Karpas-422 (cell line): ENCODE data around the gene S100A9. TPM values are rescaled to one million over a fixed set of nuclear protein-coding genes. Genes with fewer than 3 reads are reported as not detected.

ENCODE experiments used
- DNase-seq: peaks from one replicate; pipeline ENCODE4 v3.0.0-alpha.2; 2015
- H2AFZ ChIP-seq: fragments of 200-600 bp; sonication (generic); 2 replicates; pipeline ENCODE4 v1.6.1; 2014; ENCODE audit warnings: antibody characterized with exemption, low read length, mixed read lengths
- H3K27ac ChIP-seq: fragments of 200-600 bp; sonication (generic); 2 replicates; pipeline ENCODE4 v1.5.1; 2014; ENCODE audit warnings: mild to moderate bottlenecking, low read length, moderate library complexity
- H3K27me3 ChIP-seq: fragments of 200-600 bp; sonication (generic); 2 replicates; pipeline ENCODE4 v1.6.1; 2014; ENCODE audit warnings: low read length, mixed read lengths
- H3K36me3 ChIP-seq: fragments of 200-600 bp; sonication (generic); 2 replicates; pipeline ENCODE4 v1.6.1; 2014; ENCODE audit warnings: low read length, mixed read lengths; ENCODE audit not compliant: insufficient read depth
- H3K4me1 ChIP-seq: fragments of 200-600 bp; sonication (generic); 2 replicates; pipeline ENCODE4 v1.6.1; 2014; ENCODE audit warnings: mild to moderate bottlenecking, low read length, mixed read lengths
- H3K4me2 ChIP-seq: fragments of 200-600 bp; sonication (generic); 2 replicates; pipeline ENCODE4 v1.6.1; 2014; ENCODE audit warnings: low read length, low read depth, mild to moderate bottlenecking; ENCODE audit not compliant: poor library complexity, severe bottlenecking
- H3K4me3 ChIP-seq: fragments of 200-600 bp; sonication (generic); 2 replicates; pipeline ENCODE4 v1.5.1; 2014; ENCODE audit warnings: mild to moderate bottlenecking, antibody characterized with exemption, low read length, mixed read lengths
- H3K79me2 ChIP-seq: fragments of 200-600 bp; sonication (generic); 2 replicates; pipeline ENCODE4 v1.6.1; 2014; ENCODE audit warnings: mild to moderate bottlenecking, low read length, mixed read lengths
- H3K9ac ChIP-seq: fragments of 200-600 bp; sonication (generic); 2 replicates; pipeline ENCODE4 v1.6.0; 2014; ENCODE audit warnings: low read length
- H3K9me2 ChIP-seq: fragments of 200-600 bp; sonication (generic), shearing (Covaris generic); replicated peaks from 2 replicates; pipeline ENCODE4 v1.6.0; 2014; ENCODE audit warnings: mild to moderate bottlenecking, low read length, moderate library complexity; ENCODE audit not compliant: insufficient read depth
- H3K9me3 ChIP-seq: fragments of 300-700, 200-600 bp; sonication (generic); 2 replicates; pipeline ENCODE4 v1.6.1; 2014; ENCODE audit warnings: low read length, mixed read lengths
- H4K20me1 ChIP-seq: fragments of 200-600 bp; sonication (generic); 2 replicates; pipeline ENCODE4 v1.6.1; 2014; ENCODE audit warnings: mild to moderate bottlenecking, antibody characterized with exemption, low read length, low read depth; ENCODE audit not compliant: insufficient read depth
- total RNA-seq: library from RNA; depleted of rRNA; stranded (reverse); fragments of >200 nt; shearing (Covaris generic); gene quantifications from 2 replicates; pipeline ENCODE4 v1.2.3, GENCODE V29; 2014; ENCODE audit warnings: low replicate concordance

The S100A9 gene
- total RNA-seq, 1 experiment from 2014 or later: not detected

DNA sequence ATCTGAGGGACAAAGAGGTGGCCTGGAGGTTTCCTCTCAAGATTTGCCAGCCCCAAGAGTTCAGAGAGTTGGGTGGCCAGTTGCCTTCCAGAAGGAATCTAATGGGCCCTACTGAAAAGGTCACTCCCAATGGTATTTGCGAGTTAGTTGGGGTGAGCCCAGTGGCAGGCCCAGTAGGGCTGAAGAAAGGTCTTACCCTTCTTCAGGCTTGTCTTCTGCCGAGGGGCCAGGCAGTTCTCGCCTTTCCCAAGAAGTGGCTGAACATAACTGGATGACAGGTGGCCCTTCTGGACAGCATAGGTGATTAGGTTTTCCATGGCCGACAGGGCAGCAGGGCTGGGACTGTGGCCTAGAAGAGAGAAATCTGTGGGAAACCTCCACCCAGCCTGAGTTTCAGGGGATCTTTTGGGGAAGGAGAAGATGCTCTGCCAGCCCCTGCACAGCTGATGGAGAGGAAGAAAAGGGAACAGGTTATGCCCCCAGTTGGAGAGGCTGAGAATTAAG lies 16.2 kb upstream of the S100A9 start:
- no peaks in the 10 kb centered on the region; the same call in 1 of the 2 replicates for H3K27me3 ChIP-seq
- H3K79me2 ChIP-seq: no peaks in the 10 kb centered on the region
- H2AFZ ChIP-seq: no peak overlapping the region
- no peak overlapping the region for H3K9ac ChIP-seq
- no peak overlapping the region for H3K4me2 ChIP-seq
- no peaks in the 10 kb centered on the region for H3K9me3 ChIP-seq
- no peaks in the 10 kb centered on the region for H3K36me3 ChIP-seq
- no peak overlapping the region for H3K27ac ChIP-seq
- no peak overlapping the region for H3K4me3 ChIP-seq
- H3K4me1 ChIP-seq: peaks cover 2% of the 10 kb centered on the region; the same call in 1 of the 2 replicates
- no peaks in the 10 kb centered on the region for H3K9me2 ChIP-seq
- no peaks in the 10 kb centered on the region for H4K20me1 ChIP-seq
- no peak for DNase-seq

- Histone ChIP-seq H3K9me3 (no peaks in the 10 kb centered on the region), H3K9ac (no peak overlapping the region), H3K36me3 (no peaks in the 10 kb centered on the region), H3K27me3 (no peaks in the 10 kb centered on the region), H3K4me1 (peaks cover 2% of the 10 kb centered on the region; the same call in 1 of the 2 replicates), H3K9me2 (no peaks in the 10 kb centered on the region), H4K20me1 (no peaks in the 10 kb centered on the region), H3K27ac (no peak overlapping the region), H2AFZ (no peak overlapping the region), H3K4me3 (no peak overlapping the region), H3K4me2 (no peak overlapping the region), H3K79me2 (no peaks in the 10 kb centered on the region)
- no peak for DNase-seq
Observed at GRCh38 chr1:153342178-153342577, 15.5 kb upstream of the S100A9 start.

DNA sequence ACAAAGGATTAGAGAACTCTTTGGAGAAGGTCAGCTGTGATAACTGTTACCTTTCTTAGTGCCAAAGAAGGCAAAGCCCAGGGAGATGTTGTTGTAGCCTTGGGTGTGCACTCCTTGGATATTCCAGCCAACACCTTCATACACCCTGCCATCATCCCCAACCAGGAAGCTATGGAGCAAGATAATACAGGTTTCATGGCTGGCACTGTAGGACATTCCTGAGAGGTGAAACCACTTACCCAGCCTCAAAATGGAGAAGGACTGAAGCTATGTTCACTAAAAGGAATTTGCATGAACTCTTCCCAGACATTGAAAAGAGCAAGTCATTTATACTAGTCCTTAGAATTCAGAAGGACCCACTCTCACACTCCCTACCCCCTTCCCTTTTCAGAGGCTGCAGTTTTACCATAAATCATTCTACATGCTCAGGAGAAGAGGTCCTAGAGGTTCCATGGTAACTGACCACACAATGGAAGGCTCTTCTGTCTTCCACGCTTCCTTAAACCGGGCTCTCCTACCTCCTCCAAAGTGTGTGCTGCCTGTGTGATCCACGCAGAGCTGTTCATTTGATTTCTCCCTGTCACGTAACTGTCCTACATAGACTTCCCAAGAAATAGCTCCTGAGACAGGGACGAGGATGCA lies 14.5 kb upstream of the S100A9 start:
- no peaks in the 10 kb centered on the region for H3K27me3 ChIP-seq
- H3K4me1 ChIP-seq: peaks cover 2% of the 10 kb centered on the region; the same call in 1 of the 2 replicates
- H3K9me3 ChIP-seq: no peaks in the 10 kb centered on the region
- H2AFZ ChIP-seq: no peak overlapping the region
- no peak overlapping the region for H3K9ac ChIP-seq
- no peak overlapping the region for H3K4me2 ChIP-seq
- no peak for DNase-seq
- no peak overlapping the region for H3K27ac ChIP-seq
- H3K4me3 ChIP-seq: no peak overlapping the region
- H4K20me1 ChIP-seq: no peaks in the 10 kb centered on the region
- H3K36me3 ChIP-seq: no peaks in the 10 kb centered on the region
- no peaks in the 10 kb centered on the region for H3K79me2 ChIP-seq
- no peaks in the 10 kb centered on the region for H3K9me2 ChIP-seq

DNA sequence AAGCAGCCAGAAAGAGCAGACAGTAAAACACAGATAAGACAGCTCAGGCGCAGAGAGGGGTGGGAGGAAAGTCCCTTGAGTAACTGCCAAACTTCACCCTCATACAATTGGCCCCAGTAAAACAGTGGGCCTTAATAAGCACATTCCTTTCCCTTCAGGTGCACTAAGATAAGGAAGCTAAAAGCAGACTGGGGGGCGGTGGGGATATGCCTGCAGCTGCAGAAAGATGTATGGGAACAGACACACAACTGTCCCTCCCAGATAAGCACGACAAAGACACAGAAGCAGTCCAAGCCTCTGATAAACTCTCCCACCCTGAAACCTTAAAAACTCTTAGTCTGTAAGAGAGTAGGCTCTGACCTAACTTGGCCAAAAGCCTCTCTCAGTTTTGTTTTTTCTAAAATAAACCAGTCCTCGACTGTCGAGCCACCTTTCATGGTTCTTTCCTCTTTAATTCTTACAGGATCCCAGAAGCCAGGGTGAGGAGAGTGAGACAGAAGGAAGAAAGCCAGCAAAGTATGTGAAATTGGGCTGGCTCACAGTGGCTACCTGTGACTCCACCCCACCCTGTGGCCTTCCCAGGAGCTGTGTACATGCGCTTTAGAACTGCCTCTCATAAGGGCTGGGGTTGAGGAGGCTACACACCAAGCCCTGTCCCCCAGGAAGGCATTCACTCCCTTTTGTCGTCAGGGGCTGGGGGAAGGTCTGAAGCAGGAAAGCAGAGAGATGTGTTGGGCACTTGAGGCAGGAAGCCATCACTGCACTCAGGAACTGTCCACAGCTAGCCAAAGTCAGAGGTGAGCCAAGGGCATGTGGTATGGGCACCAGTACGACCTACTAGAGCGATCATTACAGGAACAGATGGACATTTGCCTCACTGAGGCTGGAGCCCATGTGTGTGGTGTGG lies 13.6 kb upstream of the S100A9 start:
- Histone ChIP-seq H2AFZ (no peak overlapping the region), H3K4me2 (no peak overlapping the region), H4K20me1 (no peaks in the 10 kb centered on the region), H3K9ac (no peak overlapping the region), H3K27ac (no peak overlapping the region), H3K9me2 (no peaks in the 10 kb centered on the region), H3K9me3 (no peaks in the 10 kb centered on the region), H3K36me3 (no peaks in the 10 kb centered on the region), H3K4me1 (peaks cover 2% of the 10 kb centered on the region; the same call in 1 of the 2 replicates), H3K4me3 (no peak overlapping the region), H3K27me3 (no peaks in the 10 kb centered on the region), H3K79me2 (no peaks in the 10 kb centered on the region)
- no peak for DNase-seq

DNA sequence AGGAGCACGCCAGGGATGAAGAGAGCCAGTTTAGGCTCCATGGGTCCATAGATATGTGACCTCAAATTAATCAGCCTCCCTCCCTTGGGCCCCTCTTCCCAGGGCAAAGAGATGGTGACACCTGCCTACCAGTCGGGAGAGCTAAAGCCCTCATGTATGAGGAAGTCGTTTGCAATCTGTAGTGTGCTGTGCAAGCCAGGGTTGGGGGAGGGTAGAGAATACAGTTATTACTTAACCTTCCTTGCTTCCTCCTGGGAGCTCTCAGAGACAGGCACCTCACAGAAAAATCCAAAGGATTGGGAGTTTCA lies 13.0 kb upstream of the S100A9 start:
- Histone ChIP-seq H4K20me1 (no peaks in the 10 kb centered on the region), H3K27ac (no peak overlapping the region), H3K9me3 (no peaks in the 10 kb centered on the region), H3K4me1 (peaks cover 2% of the 10 kb centered on the region; the same call in 1 of the 2 replicates), H2AFZ (no peak overlapping the region), H3K9me2 (no peaks in the 10 kb centered on the region), H3K27me3 (no peaks in the 10 kb centered on the region), H3K4me3 (no peak overlapping the region), H3K4me2 (no peak overlapping the region), H3K9ac (no peak overlapping the region), H3K36me3 (no peaks in the 10 kb centered on the region), H3K79me2 (no peaks in the 10 kb centered on the region)
- no peak for DNase-seq

GRCh38 chr1:153345187-153346076 lies 12.2 kb upstream of the S100A9 start:
- peaks cover 2% of the 10 kb centered on the region; the same call in 1 of the 2 replicates for H3K4me1 ChIP-seq
- no peaks in the 10 kb centered on the region for H4K20me1 ChIP-seq
- H3K36me3 ChIP-seq: no peaks in the 10 kb centered on the region
- H3K9ac ChIP-seq: no peak overlapping the region
- H3K79me2 ChIP-seq: no peaks in the 10 kb centered on the region
- no peak for DNase-seq
- H3K9me2 ChIP-seq: no peaks in the 10 kb centered on the region
- H3K27ac ChIP-seq: no peak overlapping the region
- no peaks in the 10 kb centered on the region for H3K27me3 ChIP-seq
- H3K4me2 ChIP-seq: no peak overlapping the region
- H3K4me3 ChIP-seq: no peak overlapping the region
- no peaks in the 10 kb centered on the region for H3K9me3 ChIP-seq
- no peak overlapping the region for H2AFZ ChIP-seq

DNA sequence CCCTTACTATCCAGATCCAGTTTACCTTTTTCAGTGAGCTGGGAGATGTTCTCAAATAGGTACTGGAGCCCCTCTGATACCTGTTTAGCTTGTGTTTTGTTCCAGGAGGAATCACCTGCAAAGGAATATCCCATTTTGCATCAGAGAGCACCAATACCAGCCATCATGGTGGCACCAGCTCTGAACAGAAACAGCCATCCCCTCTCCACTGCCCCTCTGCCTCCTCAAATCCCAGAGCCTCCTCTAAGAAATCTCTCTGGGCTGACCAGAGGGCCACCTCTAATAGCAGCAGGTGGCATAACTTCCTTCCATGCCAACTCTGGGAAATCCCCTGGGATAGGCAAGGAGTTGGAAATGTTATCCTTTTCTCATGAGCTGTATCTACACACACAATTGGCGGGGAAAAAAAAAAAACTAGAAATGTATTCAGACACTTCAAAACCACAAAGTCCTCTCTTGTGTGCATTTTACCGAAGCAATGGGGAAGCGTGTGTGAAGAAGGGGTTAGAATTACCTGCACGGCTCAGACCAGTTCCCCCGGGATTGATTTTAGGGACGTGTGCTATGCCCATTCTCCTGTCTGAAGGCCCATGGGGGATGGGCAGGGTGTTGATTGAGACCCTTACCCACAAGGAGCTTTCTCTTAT lies 11.5 kb upstream of the S100A9 start:
- H3K27me3 ChIP-seq: no peaks in the 10 kb centered on the region
- no peaks in the 10 kb centered on the region for H3K36me3 ChIP-seq
- no peaks in the 10 kb centered on the region for H3K9me2 ChIP-seq
- no peaks in the 10 kb centered on the region for H3K9me3 ChIP-seq
- no peak overlapping the region for H3K27ac ChIP-seq
- H2AFZ ChIP-seq: no peak overlapping the region
- H3K79me2 ChIP-seq: no peaks in the 10 kb centered on the region
- no peak for DNase-seq
- H3K4me2 ChIP-seq: no peak overlapping the region
- H3K4me1 ChIP-seq: peaks cover 2% of the 10 kb centered on the region; the same call in 1 of the 2 replicates
- H4K20me1 ChIP-seq: no peaks in the 10 kb centered on the region
- H3K9ac ChIP-seq: no peak overlapping the region
- H3K4me3 ChIP-seq: no peak overlapping the region
